ENCODE results near the gene SNRPF.

DNA sequence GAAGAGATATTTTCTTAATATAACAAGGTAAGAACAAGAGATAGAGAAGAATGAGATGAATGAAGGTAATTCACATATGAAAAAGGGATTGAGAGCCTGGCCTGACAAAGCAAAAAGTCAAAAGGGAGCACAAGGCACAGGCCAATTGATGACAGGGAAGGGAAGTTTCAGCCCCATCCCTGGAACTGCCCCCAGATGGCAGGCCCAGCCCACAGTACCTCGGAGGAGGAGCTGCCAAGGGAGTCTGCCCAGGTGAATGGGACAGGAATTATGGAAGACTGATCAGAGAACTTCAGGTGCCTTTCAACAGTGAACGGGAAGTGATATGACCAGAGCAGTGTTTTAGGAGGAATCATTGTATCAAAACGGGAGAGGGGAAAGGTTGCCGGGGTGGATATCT is 15.7 kb downstream of the SNRPF start:
- TF ChIP-seq, protein P1, sequence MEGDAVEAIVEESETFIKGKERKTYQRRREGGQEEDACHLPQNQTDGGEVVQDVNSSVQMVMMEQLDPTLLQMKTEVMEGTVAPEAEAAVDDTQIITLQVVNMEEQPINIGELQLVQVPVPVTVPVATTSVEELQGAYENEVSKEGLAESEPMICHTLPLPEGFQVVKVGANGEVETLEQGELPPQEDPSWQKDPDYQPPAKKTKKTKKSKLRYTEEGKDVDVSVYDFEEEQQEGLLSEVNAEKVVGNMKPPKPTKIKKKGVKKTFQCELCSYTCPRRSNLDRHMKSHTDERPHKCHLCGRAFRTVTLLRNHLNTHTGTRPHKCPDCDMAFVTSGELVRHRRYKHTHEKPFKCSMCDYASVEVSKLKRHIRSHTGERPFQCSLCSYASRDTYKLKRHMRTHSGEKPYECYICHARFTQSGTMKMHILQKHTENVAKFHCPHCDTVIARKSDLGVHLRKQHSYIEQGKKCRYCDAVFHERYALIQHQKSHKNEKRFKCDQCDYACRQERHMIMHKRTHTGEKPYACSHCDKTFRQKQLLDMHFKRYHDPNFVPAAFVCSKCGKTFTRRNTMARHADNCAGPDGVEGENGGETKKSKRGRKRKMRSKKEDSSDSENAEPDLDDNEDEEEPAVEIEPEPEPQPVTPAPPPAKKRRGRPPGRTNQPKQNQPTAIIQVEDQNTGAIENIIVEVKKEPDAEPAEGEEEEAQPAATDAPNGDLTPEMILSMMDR (IDR thresholded peaks at IDR 0.05): no peak
- TF ChIP-seq POLR2A (IDR thresholded peaks at IDR 0.05) (no peak), POLR2AphosphoS5 (IDR thresholded peaks at IDR 0.05) (no peak)
